ENCODE results near the gene C1R.
"Not testable (repeated sequence)": the region's sequence is repeated elsewhere in the genome, so short reads cannot be mapped to it uniquely, and the experiment has no call there.

The C1R gene

DNA sequence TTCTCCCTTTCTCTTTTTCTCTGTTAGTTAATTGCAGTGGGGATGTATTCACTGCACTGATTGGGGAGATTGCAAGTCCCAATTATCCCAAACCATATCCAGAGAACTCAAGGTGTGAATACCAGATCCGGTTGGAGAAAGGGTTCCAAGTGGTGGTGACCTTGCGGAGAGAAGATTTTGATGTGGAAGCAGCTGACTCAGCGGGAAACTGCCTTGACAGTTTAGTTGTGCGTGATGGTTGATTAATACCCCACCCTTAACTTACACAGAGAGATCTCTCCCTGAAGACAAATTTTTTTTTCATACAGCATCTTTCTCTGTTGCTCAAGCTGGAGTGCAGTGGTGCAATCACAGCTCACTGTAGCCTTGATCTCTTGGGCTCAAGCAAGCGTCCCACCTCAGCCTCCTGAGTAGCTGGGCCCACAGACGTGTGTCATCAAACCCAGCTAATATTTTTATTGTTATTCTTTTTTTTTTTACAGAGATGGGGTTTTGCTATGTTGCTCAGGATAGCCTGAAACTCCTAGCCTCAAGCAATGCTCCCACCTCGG is 27.1 kb downstream of the C1R start:
- DNase-seq, result no peak

DNA sequence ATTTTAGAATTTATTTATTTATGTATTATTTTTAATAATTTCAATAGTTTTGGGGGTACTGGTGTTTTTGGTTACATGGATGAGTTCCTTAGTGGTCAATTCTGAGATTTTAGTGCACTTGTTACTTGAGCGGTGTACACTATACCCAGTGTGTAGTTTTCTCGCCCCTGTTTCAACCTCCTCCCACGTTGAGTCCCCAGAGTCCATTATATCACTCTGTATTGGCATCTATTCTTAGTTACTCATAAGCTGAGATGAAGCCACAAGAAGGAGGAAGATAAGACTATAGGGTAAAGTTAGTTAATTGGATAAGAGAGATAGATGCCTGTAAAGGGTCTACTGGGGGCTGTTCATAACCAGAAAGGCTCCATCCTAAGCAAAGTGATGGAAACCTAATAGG is 27.7 kb downstream of the C1R start:
- DNase-seq, result no peak

DNA sequence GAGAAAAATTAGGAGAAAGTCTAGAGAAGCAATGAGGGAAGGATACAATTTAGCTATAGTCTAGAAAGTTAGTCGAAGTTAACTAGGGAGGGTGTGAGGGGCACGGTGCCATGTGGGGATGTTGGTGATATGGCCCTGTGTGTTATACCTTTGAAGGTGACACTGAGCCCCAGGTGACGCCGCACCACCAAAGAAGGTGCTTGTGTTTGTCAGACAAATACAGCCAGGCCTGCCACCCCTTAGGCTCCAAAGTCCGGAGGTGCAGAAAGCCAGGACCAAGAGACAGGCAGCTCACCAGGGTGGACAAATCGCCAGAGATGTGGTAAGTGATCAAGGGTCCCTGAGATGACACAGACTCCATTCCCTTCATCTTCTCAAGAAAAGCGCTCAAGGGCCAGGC is 30.6 kb downstream of the C1R start:
- no peak for DNase-seq

DNA sequence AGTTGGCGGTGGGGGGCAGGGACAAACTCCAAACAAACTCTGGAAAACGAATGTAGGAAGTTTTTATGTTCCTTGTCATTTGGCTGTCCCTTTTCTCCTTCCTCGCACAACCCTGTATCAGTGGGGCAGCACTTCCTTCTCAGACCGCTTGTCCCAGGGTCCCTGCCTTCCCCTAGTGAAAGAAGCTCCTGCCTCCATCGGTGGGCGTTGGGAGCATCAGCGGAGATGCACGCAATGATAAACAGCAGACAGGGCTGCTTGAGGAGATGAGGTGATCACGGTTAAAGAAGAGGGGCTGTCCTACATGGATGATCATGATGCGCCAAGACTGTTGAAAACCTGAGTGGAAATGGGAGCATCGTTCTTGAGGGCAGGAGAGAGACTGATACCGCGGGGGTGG is 31.1 kb downstream of the C1R start:
- no peak for DNase-seq

DNA sequence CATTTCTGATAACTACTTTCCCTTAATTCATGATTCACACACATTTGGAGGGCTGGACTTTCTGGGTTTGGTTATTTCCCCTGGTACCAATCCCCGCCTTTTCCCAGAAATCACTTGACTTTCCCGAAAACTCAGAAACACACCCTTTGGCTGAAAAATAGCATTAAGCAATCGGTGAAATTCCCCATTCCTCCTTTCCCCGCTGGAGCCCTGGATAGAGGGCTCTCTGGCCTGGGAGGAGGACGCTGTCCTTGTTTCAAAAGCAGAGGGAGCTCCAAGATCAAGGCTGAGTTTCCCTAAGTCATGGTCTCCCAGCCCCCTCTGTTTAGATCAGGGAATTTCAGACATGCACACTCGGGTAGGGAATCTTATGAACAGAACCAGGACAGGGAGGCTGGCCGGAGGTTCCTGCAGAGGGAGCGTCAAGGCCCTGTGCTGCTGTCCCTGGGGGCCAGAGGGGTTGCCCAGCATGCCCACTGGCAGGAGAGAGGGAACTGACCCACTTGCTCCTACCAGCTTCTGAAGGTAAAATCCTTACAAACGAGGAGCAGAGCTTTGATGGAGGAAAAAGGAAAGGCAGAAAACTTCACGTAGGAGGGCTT is 31.8 kb downstream of the C1R start, which contains the start of gene C1S:
C1S (plus strand) TSS at position 366 of the 602 bp plus-strand sequence. CDS start 1,195 bp downstream, outside the sequence.
- peak; percentile 67 for DNase-seq

DNA sequence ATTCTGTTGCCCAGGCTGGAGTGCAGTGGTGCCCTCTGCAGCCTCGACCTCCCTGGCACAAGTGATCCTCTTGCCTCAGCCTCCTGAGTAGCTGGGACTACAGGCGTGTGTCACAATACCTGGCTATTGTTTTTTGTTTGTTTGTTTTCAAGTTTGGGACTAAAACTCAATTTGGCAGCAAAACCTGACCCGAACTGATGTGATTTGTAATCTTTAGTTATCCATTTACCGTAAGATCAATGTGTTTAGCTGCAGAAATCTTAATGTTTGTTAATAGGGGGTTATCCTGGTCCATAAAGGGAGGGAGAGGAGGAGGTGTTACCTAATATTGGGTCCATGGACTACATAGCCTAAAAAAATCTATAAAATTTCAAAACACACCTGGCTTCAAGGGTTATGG is 32.5 kb downstream of the C1R start:
- DNase-seq, result no peak

DNA sequence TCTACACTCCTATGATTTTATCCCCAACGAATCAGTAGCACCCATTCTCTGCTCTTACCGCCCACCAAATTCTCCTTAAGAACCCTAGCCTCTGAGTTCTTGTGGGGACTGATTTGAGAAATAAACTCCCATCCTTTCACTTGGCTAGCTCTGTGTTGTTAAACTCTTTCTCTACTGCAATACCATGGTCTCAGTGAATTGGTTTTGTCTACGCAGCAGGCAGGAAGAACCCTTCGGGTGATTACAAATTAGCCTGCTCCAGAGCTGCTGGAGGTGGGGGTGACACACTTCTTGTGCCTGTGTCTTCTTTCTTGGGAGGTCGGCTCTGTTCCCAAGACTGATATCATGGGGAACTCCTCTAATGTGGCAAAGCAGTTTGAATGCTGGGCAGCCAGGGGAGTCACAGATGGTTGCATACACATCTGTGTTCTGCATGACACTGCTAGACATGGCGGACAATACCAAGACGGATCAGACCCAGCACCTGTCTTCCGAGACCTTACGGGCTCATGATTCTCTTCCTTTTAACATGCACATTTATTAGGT is 33.3 kb downstream of the C1R start:
- no peak for DNase-seq

DNA sequence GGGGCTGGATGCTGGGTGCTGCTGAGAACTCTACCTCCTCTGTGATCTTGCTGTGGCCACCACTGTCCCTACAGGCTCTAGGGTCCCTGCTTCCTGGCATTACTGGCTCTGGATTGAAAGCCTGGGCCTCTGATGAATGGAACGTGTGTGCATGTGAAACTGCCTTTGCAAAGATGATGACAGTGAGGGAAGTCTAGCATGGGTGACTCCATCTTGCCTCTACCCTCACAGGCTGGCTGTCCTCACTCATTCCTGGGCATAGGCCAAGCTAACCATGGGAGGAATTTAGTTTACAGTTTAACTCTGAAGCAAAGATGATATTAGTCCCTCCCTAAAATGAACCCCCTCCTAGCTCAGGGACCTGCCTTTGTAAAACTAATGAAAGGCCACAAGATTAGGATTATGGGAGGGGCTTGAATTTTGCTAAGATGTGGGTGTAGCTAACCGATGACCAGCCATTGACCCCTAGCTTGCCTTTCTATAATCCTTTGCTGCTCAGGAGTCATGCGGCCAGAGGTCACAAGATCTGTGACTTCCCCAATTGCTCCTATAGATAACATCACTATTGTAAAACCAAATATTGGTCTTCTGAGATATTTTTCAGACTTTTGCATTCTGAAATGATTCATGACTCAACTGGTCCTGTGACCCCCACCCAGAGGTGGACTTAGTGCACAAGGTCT is 33.9 kb downstream of the C1R start:
- no peak for DNase-seq

DNA sequence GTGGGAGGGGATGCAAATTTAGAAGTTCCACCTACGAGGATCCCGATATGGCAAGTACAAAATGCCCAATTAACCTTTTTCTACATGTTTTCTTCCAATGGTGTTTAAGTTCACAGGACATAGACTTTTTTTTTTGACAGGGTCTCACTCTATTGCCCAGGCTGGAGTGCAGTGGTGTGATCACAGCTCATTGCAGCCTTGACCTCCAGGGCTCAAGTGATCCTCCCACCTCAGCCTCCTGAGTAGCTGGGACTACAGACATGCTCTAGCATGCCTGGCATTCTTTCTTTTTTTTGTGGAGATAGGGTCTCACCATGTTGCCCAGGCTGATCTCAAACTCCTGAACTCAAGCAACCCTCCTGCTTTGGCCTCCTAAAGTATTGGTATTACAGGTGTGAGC is 36.5 kb downstream of the C1R start:
- DNase-seq, result not testable (repeated sequence)

DNA sequence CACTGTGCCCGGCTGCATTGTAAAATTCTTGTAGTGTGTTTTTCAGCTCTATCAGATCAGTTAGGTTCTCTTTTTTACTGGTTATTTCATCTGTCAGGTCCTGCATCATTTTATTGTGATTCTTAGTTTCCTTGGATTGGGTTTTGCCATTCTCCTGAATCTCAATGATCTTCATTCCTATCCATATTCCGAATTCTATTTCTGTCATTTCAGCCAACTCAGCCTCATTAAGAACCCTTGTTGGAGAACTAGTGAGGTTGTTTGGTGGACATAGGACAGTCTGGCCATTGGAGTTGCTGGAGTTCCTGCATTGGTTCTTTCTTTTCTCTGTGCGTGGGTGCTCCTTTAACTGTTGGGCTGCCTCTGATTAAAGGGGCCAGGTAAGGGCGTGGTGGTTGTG is 37.3 kb downstream of the C1R start:
- no peak for DNase-seq

DNA sequence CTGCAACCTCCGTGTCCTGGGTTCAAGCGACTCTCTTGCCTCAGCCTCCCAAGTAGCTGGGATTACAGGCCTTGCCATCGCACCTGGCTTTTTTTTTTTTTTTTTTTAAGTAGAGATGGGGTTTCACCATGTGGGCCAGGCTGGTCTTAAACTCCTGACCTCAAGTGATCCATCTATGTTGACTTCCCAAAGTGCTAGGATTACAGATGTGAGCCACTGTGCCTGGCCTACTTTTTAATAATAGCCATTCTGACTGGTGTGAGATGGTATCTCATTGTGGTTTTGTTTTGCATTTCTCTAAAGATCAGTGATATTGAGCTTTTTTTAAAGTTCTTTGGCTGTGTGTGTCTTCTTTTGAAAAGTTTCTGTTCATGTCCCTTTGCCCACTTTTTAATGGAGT is 42.3 kb downstream of the C1R start:
- not testable (repeated sequence) for DNase-seq

DNA sequence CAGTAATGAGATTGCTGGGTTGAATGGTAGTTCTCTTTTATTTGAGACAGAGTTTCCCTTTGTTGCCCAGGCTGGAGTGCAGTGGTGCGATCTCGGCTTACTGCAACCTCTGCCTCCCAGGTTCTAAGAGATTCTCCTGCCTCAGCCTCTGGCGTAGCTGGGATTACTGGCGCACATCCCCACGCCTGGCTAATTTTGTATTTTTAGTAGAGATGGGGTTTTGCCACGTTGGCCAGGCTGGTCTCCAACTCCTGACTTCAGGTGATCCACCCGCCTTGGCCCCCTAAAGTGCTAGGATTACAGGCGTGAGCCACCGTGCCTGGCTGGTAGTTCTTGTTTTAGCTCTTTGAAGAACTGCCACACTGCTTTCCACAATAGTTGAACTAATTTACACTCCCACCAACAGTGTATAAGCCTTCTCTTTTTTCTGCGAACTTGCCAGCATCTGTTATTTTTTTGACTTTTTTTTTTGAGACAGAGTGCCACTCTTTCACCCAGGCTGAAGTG is 42.7 kb downstream of the C1R start:
- DNase-seq, result not testable (repeated sequence)

DNA sequence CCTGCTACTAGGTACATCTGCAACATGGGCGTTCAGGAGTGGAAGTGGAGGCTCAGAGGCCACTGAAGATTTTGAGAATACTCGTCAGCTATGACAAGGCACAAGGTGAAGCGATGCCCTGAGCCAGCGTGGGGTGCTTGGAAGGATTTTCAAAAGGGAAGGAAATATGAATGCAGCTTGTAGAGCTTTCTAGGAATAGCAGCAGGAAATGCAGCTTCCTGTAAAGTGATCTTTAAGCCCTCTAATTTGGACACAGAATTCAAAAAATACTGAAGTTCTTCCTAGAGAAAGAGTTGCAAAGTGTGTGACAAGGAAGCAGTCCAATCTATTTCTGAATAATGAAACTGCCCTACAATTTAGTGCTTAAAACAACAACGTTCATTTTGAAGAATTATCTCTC is 44.9 kb downstream of the C1R start:
- DNase-seq, result no peak

DNA sequence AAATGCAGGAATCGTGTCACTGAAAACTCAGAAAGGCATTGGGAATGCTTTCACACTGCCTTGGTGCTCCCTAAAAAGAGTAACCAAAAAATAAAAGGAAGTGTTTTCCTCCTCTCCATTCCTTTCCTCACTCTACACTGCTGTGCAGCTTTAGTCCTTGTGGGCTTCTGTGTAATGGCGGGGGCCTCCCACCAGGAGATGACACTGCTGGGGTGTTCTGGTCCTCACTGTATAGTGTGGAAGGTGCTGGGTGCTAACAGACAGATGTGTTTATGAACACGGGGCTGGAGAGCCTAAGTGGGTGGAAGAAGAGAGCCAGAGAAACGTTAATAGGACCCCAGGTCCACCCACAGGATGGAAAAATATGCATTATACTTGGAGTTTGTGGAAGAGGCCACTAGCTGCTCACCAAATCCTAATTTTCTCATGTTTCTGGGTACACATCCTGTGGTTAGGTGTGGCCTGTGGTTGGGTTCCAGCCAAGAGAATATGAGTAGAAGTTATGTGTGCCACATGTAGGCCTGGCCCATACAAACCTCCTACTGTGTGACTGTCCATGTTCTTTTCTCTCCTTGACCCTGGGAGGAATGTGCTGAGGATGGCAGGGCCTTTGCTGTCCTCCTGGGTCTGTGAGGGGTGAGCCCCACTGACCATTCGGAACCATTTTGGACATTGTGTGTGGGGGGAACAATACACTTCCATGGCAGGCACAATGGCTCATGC is 45.7 kb downstream of the C1R start:
- DNase-seq, result no peak

DNA sequence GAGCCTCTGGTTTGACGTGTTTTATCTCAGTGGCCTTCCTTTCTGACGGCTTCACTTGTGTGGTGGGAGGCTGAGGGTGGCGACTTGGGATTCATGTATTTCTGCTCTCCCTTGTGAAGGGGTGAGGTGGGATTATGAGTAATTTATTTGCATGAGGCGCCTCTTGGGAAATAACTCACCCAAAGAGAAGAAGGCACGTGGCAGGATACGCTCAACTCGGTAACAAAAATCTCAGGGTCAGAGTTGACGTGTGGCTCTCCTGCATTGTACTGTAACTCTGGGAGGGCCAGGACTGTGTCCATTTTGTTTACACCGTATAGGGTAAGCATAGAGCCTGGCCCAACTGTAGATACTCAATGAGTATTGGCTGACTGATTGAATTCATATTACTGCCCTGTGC is 46.3 kb downstream of the C1R start:
- no peak for DNase-seq

DNA sequence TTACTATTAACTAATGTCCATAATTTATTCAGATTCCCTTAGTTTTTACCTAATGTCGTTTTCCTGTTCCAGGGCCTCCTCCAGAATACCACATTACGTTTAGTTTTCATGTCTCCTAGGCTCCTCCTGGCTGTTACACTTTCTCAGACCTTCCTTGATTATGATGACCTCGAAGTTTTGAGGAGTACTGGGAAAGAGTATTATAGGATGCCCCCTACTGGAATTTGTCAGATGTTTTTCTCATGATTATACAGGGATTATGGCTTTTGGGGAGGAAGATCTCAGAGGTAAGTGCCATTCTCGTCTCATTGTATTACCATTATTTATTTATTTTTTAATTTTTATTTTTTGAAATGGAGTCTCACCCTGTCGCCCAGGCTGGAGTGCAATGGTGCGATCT is 49.4 kb downstream of the C1R start:
- no peak for DNase-seq

DNA sequence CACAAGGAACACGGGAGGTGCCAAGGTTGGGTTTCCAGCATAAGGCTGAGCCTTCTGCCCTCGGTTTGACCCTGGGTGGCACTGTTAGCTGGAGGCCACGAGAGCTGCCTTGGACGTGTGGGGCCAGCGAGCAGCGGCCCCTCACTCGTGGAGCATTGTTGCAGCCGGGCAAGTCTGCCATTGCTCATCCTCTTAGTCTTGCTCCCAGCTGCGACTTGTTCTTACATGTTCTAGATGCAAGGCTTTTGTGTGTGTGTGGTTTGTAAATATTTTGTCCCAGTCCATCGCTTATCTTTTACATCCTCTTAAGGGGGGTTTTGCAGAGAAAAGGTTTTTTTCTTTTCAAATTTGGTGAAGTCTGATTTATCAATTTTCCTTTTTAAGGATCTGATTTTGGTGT is 52.8 kb downstream of the C1R start:
- DNase-seq, result no peak

DNA sequence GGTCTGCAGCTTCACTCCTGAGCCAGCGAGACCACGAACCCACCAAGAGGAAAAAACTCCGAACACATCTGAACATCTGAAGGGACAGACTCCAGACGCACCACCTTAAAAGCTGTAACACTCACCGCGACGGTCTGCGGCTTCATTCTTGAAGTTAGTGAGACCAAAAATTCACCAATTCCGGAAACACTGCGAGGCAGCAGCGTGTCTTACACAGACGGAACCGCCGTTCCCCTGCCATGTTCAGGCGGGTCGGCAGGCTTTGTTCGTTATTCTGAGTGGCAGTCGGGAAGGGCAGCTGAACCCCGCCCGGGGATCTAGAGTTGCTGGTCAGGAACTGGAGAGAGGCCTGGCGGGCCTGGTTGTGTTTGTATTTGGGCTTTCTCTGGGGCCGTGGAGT is 53.7 kb downstream of the C1R start:
- no peak for DNase-seq

DNA sequence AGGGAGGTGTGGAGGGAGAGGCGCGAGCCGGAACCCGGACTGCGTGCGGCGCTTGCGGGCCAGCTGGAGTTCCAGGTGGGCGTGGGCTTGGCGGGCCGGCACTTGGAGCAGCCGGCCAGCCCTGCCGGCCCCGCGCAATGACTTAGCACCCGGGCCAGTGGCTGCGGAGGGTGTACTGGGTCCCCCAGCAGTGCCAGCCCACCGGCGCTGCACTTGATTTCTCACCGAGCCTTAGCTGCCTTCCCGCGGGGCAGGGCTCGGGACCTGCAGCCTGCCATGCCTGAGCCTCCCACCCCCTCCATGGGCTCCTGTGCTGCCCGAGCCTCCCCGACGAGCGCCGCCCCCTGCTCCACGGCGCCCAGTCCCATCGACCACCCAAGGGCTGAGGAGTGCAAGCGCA is 54.8 kb downstream of the C1R start:
- DNase-seq, result not testable (repeated sequence)

DNA sequence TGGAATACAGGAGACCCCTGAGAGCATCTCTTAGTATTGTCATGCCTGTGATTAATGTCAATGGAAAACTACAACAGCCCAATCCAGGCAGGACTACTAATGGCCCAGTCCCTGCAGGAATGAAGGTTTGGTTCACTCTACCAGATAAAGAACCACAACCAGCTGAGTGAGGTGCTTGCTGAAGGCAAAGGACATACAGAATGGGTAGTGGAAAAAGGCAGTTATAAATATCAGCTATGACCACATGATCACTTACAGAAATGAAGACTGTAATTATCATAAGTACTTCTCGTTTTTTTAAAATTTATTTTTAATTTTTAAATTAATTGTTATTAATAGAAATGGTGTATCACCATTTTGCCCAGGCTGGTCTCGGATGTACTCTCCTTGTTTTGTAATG is 56.8 kb downstream of the C1R start:
- no peak for DNase-seq

DNA sequence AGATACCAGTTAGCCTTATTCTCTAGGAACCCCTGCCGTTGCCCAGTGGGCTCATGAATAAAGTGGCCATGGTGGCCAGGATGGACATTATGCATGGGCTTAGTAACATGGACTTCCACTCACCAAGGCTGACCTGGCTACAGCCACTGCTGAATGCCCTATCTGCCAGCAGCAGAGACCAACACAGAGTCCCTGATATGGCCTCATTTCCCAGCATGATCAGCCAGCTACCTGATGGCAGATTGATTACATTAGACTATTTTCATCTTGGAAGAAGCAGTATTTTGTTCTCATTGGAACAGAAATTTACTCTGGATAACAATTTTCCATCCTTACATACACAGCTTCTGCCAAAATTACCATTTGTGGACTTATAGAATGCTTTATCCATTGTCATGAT is 57.8 kb downstream of the C1R start:
- DNase-seq, result no peak

DNA sequence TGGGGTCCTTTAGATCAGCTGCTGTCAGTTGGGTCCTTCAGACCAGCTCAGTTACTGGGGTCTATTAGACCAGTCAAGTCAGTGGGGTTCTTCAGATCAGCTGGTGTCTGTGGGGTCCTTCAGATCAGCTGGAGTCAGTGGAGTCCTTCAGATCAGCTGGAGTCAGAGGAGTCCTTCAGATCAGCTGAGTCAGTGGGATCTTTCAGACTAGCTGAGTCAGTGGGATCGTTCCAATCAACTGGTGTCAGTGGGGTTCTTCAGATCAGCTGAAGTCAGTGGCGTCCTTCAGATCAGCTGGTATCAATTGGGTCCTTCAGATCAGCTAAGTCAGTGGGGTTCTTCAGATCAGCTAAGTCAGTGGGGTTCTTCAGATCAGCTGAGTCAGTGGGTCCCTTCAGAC is 59.3 kb downstream of the C1R start:
- no peak for DNase-seq

DNA sequence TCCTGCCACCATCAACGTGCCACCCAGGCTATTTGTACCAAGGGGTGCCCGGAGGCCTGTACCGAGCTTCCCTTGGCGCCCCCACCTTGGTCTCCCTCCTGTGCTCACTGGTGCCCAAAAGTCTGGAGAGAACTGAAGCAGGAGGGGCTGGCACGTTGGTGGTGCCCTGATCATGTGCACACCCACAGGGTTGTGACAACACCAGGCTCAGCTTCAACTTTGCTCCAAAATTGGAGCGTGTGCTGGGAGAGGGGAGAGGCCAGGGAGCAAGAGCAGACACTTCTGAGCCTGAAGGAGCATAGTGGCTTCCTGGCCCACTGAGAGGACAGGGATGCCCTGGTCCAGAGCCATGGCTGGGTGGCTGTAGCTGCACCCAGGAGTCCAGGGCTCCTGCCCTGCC is 60.9 kb downstream of the C1R start:
- no peak for DNase-seq
